ENCODE measurements around the gene MIF4GD. TPM values are rescaled to one million over a fixed set of nuclear protein-coding genes. Genes with fewer than 3 reads are reported as not detected.
"Not testable (repeated sequence)": the region's sequence is repeated elsewhere in the genome, so short reads cannot be mapped to it uniquely, and the experiment has no call there.

The MIF4GD gene
- total and polyA plus RNA-seq, 8 donors: 10.6 to 17.6 (median 14.7) TPM

GRCh38 chr17:75288359-75288758 lies 17.3 kb upstream of the MIF4GD start:
- ATAC-seq: no peak
- Histone ChIP-seq H3K4me3 (peak overlapping the region; percentile 68 to 87 (median 76)), H3K4me1 (peaks cover 0 to 5% (median 0%) of the 10 kb centered on the region in 3 donors), H3K36me3 (no peaks in the 10 kb centered on the region), H3K27me3 (no peaks in the 10 kb centered on the region), H3K27ac (peak overlapping the region in 1 of 4 donors; percentile 91), H3K9me3 (no peaks in the 10 kb centered on the region)
- intact Hi-C loops (cut with DNase I): no loop called here
- no peak for FAIRE-seq
- WGBS, 2 donors: 7 to 13% methylated on average over 2 of the region's 2 CpGs
- TF ChIP-seq CTCF (IDR thresholded peaks at IDR 0.05): no peak
- no peak for DNase-seq

GRCh38 chr17:75287221-75287620 lies 16.2 kb upstream of the MIF4GD start:
- 39% methylated on average over 9 of the region's 9 CpGs for WGBS, 2 donors
- H3K9me3 ChIP-seq: no peaks in the 10 kb centered on the region
- FAIRE-seq (no peak), DNase-seq (no peak), ATAC-seq (no peak)
- H3K4me1 ChIP-seq: peaks cover 0 to 5% (median 0%) of the 10 kb centered on the region in 3 donors
- peaks cover 0 to under 1% (median 0%) of the 10 kb centered on the region in 3 donors for H3K36me3 ChIP-seq
- H3K27me3 ChIP-seq: no peaks in the 10 kb centered on the region
- no peak for TF ChIP-seq CTCF (IDR thresholded peaks at IDR 0.05)
- H3K4me3 ChIP-seq: no peak overlapping the region
- no peak overlapping the region for H3K27ac ChIP-seq
- intact Hi-C loops (cut with DNase I): no loop called here

- peaks cover 0 to 4% (median 0%) of the 10 kb centered on the region in 3 donors for H3K36me3 ChIP-seq
- DNase-seq: peak in 1 of 6 donors; percentile 7
- H3K27me3 ChIP-seq: no peaks in the 10 kb centered on the region
- no peak for TF ChIP-seq CTCF (IDR thresholded peaks at IDR 0.05)
- H3K4me1 ChIP-seq: peaks cover 0 to 5% (median 0%) of the 10 kb centered on the region in 3 donors
- no peak for ATAC-seq
- FAIRE-seq: no peak
- H3K9me3 ChIP-seq: no peaks in the 10 kb centered on the region
- 79 to 82% methylated on average over 6 of the region's 6 CpGs for WGBS, 2 donors
- no peak overlapping the region for H3K27ac ChIP-seq
- no peak overlapping the region for H3K4me3 ChIP-seq
- intact Hi-C loops (cut with DNase I): no loop called here
Observed at GRCh38 chr17:75285123-75285522, 14.1 kb upstream of the MIF4GD start.

GRCh38 chr17:75280189-75280588 lies 9.2 kb upstream of the MIF4GD start:
- WGBS, 2 donors: 93 to 100% methylated on average over 4 of the region's 4 CpGs
- ATAC-seq; intact Hi-C loops (cut with DNase I): not testable (repeated sequence)

GRCh38 chr17:75277664-75278071 lies 6.6 kb upstream of the MIF4GD start:
- no peak for FAIRE-seq
- no peak overlapping the region for H3K4me3 ChIP-seq
- no peak for ATAC-seq
- WGBS, 2 donors: 88 to 92% methylated on average over 6 of the region's 6 CpGs
- no peaks in the 10 kb centered on the region for H3K9me3 ChIP-seq
- no peak for TF ChIP-seq CTCF (IDR thresholded peaks at IDR 0.05)
- H3K27ac ChIP-seq: no peak overlapping the region
- peaks cover 0 to 4% (median 0%) of the 10 kb centered on the region in 3 donors for H3K36me3 ChIP-seq
- DNase-seq: no peak
- intact Hi-C loops (cut with DNase I): no loop called here
- H3K27me3 ChIP-seq: no peaks in the 10 kb centered on the region
- H3K4me1 ChIP-seq: peaks cover 0 to under 1% (median 0%) of the 10 kb centered on the region in 3 donors

More at GRCh38 chr17:75280189-75280588, 9.2 kb upstream of the MIF4GD start:
- H3K27me3 ChIP-seq, H3K4me3 ChIP-seq, FAIRE-seq, DNase-seq, H3K9me3 ChIP-seq, H3K4me1 ChIP-seq, H3K27ac ChIP-seq, H3K36me3 ChIP-seq: not testable (repeated sequence)

Data from pancreas (tissue), 10 donors.